GM12878 (cell line): Measurements from ENCODE around the gene APOC1. TPM values are rescaled to one million over a fixed set of nuclear protein-coding genes. Genes with fewer than 3 reads are reported as not detected.

Experiments
- ATAC-seq: fragments of 200-7000 bp; cut with Tn5 transposase; 3 replicates; pipeline ENCODE4 v1.9.1; 2020; ENCODE audit warnings: mild to moderate bottlenecking, moderate library complexity
- BruUV-seq: library from RNA; stranded (reverse); fragments of 400-500 nt; replicated peaks from 2 replicates; lab custom pipeline; 2021; lab: Mats Ljungman, UMichigan
- CTCF ChIA-PET: fragments of 300-600 bp; sonication (Branson Sonifier 250); formaldehyde crosslinking; extraction: SDS; loops from one replicate; lab custom pipeline; 2021; ENCODE audit warnings: inconsistent platforms; lab: Yijun Ruan, JAX
- POLR2A ChIA-PET: fragments of 350-600 bp; formaldehyde crosslinking; extraction: SDS; loops from one replicate; lab custom pipeline; 2021; ENCODE audit warnings: inconsistent platforms; lab: Charles Lee
- RAD21 ChIA-PET: fragments of 300-600 bp; sonication (Branson Sonifier 250); formaldehyde crosslinking; loops from one replicate; lab custom pipeline; 2023; ENCODE audit warnings: antibody characterized with exemption; ENCODE audit not compliant: unreplicated experiment; lab: Charles Lee
- SMC1A ChIA-PET: fragments of 300-600 bp; sonication (Branson Sonifier 250); formaldehyde crosslinking; loops from one replicate; lab custom pipeline; 2023; ENCODE audit not compliant: unreplicated experiment, uncharacterized antibody; lab: Charles Lee
- DNase-seq: peaks from one replicate; pipeline ENCODE4 v3.0.0-alpha.2; 2011; ENCODE audit warnings: low read depth, low spot score
- FAIRE-seq: peaks from 3 replicates; lab custom pipeline; 2011; peaks lifted over from hg19 to GRCh38; lab: Jason Lieb, UNC
- H2AFZ ChIP-seq: 2 replicates; pipeline ENCODE4 v1.6.0; 2011; ENCODE audit warnings: low read depth, low read length, control low read depth; ENCODE audit not compliant: control insufficient read depth
- H3K27ac ChIP-seq: 2 replicates; pipeline ENCODE4 v1.5.1; 2011; ENCODE audit warnings: control low read depth; ENCODE audit not compliant: control insufficient read depth, insufficient read depth
- H3K27me3 ChIP-seq, 2 experiments: replicated peaks in 1 of 2; 2 replicates each; pipeline versions ENCODE4 v1.6.0 to v1.6.1; 2011; ENCODE audit warnings: low read length in 1 of 2; ENCODE audit not compliant: control insufficient read depth in 2 of 2, insufficient read depth in 2 of 2
- H3K36me3 ChIP-seq, 2 experiments: 2 replicates each; pipeline ENCODE4 v1.5.1; 2011; ENCODE audit warnings: low read length in 1 of 2; ENCODE audit not compliant: control insufficient read depth in 2 of 2, insufficient read depth in 2 of 2
- H3K4me1 ChIP-seq: 2 replicates; pipeline ENCODE4 v1.6.1; 2011; ENCODE audit warnings: mild to moderate bottlenecking, low read length, moderate library complexity, mixed read lengths; ENCODE audit not compliant: control insufficient read depth, insufficient read depth
- H3K4me2 ChIP-seq: 2 replicates; pipeline ENCODE4 v1.6.0; 2011; ENCODE audit warnings: control low read depth; ENCODE audit not compliant: control insufficient read depth, insufficient read depth
- H3K4me3 ChIP-seq: fragments of 200-600 bp; sonication (generic); 2 replicates; pipeline ENCODE4 v1.5.1; 2016
- H3K79me2 ChIP-seq: 2 replicates; pipeline ENCODE4 v1.6.0; 2011; ENCODE audit warnings: low read length; ENCODE audit not compliant: control insufficient read depth, insufficient read depth
- H3K9ac ChIP-seq: 2 replicates; pipeline ENCODE4 v1.8.0; 2011; ENCODE audit warnings: low read length, control low read depth, mixed read lengths; ENCODE audit not compliant: control insufficient read depth, insufficient read depth
- H3K9me3 ChIP-seq: replicated peaks from 3 replicates; pipeline ENCODE4 v1.5.1; 2011; ENCODE audit warnings: mild to moderate bottlenecking, low read length; ENCODE audit not compliant: control insufficient read depth, insufficient read depth
- H4K20me1 ChIP-seq: 2 replicates; pipeline ENCODE4 v1.6.0; 2011; ENCODE audit not compliant: control insufficient read depth, insufficient read depth
- CBFB ChIP-seq: IDR thresholded peaks from 2 replicates; pipeline ENCODE4 v1.6.1; 2016; ENCODE audit warnings: antibody characterized with exemption, low read depth
- CREB1 ChIP-seq: IDR thresholded peaks from 2 replicates; pipeline ENCODE4 v1.6.1; 2012; ENCODE audit warnings: low read depth, mild to moderate bottlenecking, inconsistent platforms
- CREM ChIP-seq: IDR thresholded peaks from 2 replicates; pipeline ENCODE4 v1.6.1; 2014; ENCODE audit warnings: antibody characterized with exemption, low read depth
- GATAD2B ChIP-seq: fragments of 450-650 bp; conservative IDR thresholded peaks from 2 replicates; pipeline ENCODE4 v1.6.1; 2017; ENCODE audit warnings: low read depth, mild to moderate bottlenecking, moderate library complexity
- HDAC2 ChIP-seq: fragments of 200-600 bp; sonication (generic); IDR thresholded peaks from 2 replicates; pipeline ENCODE4 v1.6.1; 2017
- JUND ChIP-seq: IDR thresholded peaks from 2 replicates; pipeline ENCODE4 v1.6.1; 2012; ENCODE audit warnings: low read depth, mild to moderate bottlenecking, low read length, improper control_type of control experiment, moderate library complexity
- KLF5 ChIP-seq: fragments of 450-650 bp; IDR thresholded peaks from 2 replicates; pipeline ENCODE4 v1.6.1; 2014; ENCODE audit warnings: mild to moderate bottlenecking; ENCODE audit not compliant: partially characterized antibody
- LARP7 ChIP-seq: fragments of 450-650 bp; IDR thresholded peaks from 2 replicates; pipeline ENCODE4 v1.6.1; 2017; ENCODE audit warnings: mild to moderate bottlenecking
- MEF2A ChIP-seq: IDR thresholded peaks from 2 replicates; pipeline ENCODE4 v1.6.1; 2011; ENCODE audit warnings: low read depth, mild to moderate bottlenecking, low read length, moderate library complexity; ENCODE audit not compliant: insufficient read depth
- NR2C2 ChIP-seq: IDR thresholded peaks from 2 replicates; pipeline ENCODE4 v1.6.1; 2011; ENCODE audit warnings: borderline replicate concordance, low read depth; ENCODE audit not compliant: control insufficient read depth, insufficient read length
- SIX5 ChIP-seq: IDR thresholded peaks from 2 replicates; pipeline ENCODE4 v1.6.1; 2011; ENCODE audit warnings: mild to moderate bottlenecking, low read depth, low read length, moderate library complexity; ENCODE audit not compliant: severe bottlenecking
- SMAD1 ChIP-seq: fragments of 450-650 bp; IDR thresholded peaks from 2 replicates; pipeline ENCODE4 v1.6.1; 2018; ENCODE audit warnings: mild to moderate bottlenecking, low read depth; ENCODE audit not compliant: partially characterized antibody
- SREBF2 ChIP-seq: IDR thresholded peaks from 2 replicates; pipeline ENCODE4 v1.6.1; 2012; ENCODE audit warnings: mild to moderate bottlenecking, low read length
- TCF3 ChIP-seq: IDR thresholded peaks from 2 replicates; pipeline ENCODE4 v1.6.1; 2012; ENCODE audit warnings: low read depth, mild to moderate bottlenecking, low read length, borderline replicate concordance; ENCODE audit not compliant: insufficient read depth
- WRNIP1 ChIP-seq: IDR thresholded peaks from 2 replicates; pipeline ENCODE4 v1.6.1; 2011; ENCODE audit warnings: low read depth, low read length, improper control_type of control experiment, borderline replicate concordance
- ZNF622 ChIP-seq: fragments of 450-650 bp; IDR thresholded peaks from 2 replicates; pipeline ENCODE4 v1.6.1; 2017; ENCODE audit warnings: mild to moderate bottlenecking, inconsistent platforms
- WGBS: methylation state at CpG from one replicate; pipeline ENCODE4 v1.1.6; 2016; ENCODE audit warnings: low lambda C conversion rate; ENCODE audit not compliant: insufficient replicate concordance, insufficient coverage; ENCODE audit errors: missing lambda C conversion rate; 5-methylcytosine and 5-hydroxymethylcytosine counted together
- in situ Hi-C: fragments of 300-500 bp; cut with MboI; formaldehyde crosslinking; loops from 9 replicates; pipeline ENCODE4 v1.14.3; 2018; ENCODE audit warnings: mixed read lengths
- intact Hi-C: fragments of 100-400 bp; cut with micrococcal nuclease; formaldehyde crosslinking; loops from one replicate; pipeline ENCODE4 v1.14.2; 2022; ENCODE audit not compliant: unreplicated experiment
- polyA plus RNA-seq, 11 experiments: library from polyadenylated mRNA; depleted of rRNA in 4 of 11; unstranded in 6 of 11; stranded (reverse) in 5 of 11; fragments of >200 nt; fragmentation: Nextera tagmentation in 4 of 11; fragmentation: Illumina TruSeq in 1 of 11; extraction: Ambion mirVana in 4 of 11; extraction: Trizol in 1 of 11; gene quantifications; 1 replicate in 1 of 11; 2 replicates in 10 of 11; pipeline versions ENCODE4 v1.2.1 to v1.2.3, GENCODE V29; 2011 to 2016; ENCODE audit warnings: inconsistent platforms in 2 of 11, missing spikeins in 2 of 11, low read depth in 1 of 11
- total RNA-seq, 4 experiments: library from RNA; depleted of rRNA in 3 of 4; stranded (reverse); fragments of >200 nt in 3 of 4; fragmentation: Illumina TruSeq in 1 of 4; extraction: Trizol in 1 of 4; gene quantifications; 2 replicates each; pipeline versions ENCODE4 v1.2.1 to v1.2.3, GENCODE V29; 2013 to 2021
- TF ChIP-seq, protein P1 (sequence below): fragments of 450-650 bp; IDR thresholded peaks from 2 replicates; pipeline ENCODE4 v1.6.1; 2018; ENCODE audit warnings: borderline replicate concordance, mild to moderate bottlenecking; ENCODE audit not compliant: partially characterized antibody
- TF ChIP-seq, protein P2 (sequence below): fragments of 450-650 bp; IDR thresholded peaks from 2 replicates; pipeline ENCODE4 v1.6.1; 2016; ENCODE audit warnings: mild to moderate bottlenecking
- TF ChIP-seq, protein P3 (sequence below): IDR thresholded peaks from 2 replicates; pipeline ENCODE4 v1.6.1; 2012; ENCODE audit warnings: low read depth, low read length, improper control_type of control experiment

The APOC1 gene
- total and polyA plus RNA-seq, 10 of the 15 experiments (the other 5 are each of a cell fraction or from before 2014, with no cell fraction given) = 0.73 to 4.0 (median 2.6) TPM

DNA sequence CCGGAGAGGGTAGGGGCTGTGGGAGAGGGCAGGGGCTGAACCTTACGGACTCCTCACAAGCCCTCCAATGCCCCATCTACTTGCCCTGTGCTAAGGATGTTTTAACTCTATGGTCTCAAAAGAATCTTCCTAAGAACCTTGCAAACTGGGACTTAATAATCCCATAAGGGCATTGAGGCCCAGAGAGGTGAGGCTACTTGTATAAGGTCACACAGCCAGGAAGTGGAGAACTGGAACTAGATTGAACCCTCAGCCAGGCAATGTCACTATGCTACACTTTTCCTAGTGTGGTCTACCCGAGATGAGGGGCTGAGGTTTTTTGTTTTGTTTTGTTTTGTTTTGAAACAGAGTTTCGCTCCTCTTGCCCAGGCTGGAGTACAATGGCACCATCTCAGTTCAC is 17.1 kb downstream of the APOC1 start:
- in situ Hi-C loops (no loop called here), intact Hi-C loops (no loop called here)
- ATAC-seq = no peak
- no peak for FAIRE-seq
- H3K4me3 ChIP-seq = no peak overlapping the region
- H2AFZ ChIP-seq = no peak overlapping the region
- no peaks in the 10 kb centered on the region for H3K36me3 ChIP-seq
- H3K27me3 ChIP-seq = no peaks in the 10 kb centered on the region
- BruUV-seq = no TSS peak
- no peak for TF ChIP-seq CREM
- no peak for TF ChIP-seq WRNIP1
- TF ChIP-seq LARP7 = no peak
- no peak for TF ChIP-seq GATAD2B
- TF ChIP-seq, protein P1, sequence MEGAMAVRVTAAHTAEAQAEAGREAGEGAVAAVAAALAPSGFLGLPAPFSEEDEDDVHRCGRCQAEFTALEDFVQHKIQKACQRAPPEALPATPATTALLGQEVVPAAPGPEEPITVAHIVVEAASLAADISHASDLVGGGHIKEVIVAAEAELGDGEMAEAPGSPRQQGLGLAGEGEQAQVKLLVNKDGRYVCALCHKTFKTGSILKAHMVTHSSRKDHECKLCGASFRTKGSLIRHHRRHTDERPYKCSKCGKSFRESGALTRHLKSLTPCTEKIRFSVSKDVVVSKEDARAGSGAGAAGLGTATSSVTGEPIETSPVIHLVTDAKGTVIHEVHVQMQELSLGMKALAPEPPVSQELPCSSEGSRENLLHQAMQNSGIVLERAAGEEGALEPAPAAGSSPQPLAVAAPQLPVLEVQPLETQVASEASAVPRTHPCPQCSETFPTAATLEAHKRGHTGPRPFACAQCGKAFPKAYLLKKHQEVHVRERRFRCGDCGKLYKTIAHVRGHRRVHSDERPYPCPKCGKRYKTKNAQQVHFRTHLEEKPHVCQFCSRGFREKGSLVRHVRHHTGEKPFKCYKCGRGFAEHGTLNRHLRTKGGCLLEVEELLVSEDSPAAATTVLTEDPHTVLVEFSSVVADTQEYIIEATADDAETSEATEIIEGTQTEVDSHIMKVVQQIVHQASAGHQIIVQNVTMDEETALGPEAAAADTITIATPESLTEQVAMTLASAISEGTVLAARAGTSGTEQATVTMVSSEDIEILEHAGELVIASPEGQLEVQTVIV = no peak
- TF ChIP-seq, protein P2, sequence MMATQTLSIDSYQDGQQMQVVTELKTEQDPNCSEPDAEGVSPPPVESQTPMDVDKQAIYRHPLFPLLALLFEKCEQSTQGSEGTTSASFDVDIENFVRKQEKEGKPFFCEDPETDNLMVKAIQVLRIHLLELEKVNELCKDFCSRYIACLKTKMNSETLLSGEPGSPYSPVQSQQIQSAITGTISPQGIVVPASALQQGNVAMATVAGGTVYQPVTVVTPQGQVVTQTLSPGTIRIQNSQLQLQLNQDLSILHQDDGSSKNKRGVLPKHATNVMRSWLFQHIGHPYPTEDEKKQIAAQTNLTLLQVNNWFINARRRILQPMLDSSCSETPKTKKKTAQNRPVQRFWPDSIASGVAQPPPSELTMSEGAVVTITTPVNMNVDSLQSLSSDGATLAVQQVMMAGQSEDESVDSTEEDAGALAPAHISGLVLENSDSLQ = no peak
- TF ChIP-seq CREB1 = no peak
- TF ChIP-seq, protein P3, sequence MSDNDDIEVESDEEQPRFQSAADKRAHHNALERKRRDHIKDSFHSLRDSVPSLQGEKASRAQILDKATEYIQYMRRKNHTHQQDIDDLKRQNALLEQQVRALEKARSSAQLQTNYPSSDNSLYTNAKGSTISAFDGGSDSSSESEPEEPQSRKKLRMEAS = no peak
- TF ChIP-seq KLF5 = no peak
- no peak for TF ChIP-seq MEF2A
- no peak for TF ChIP-seq SMAD1
- TF ChIP-seq SIX5 = no peak
- TF ChIP-seq HDAC2 = no peak
- no peak for TF ChIP-seq NR2C2
- no peak for TF ChIP-seq CBFB
- no peak for TF ChIP-seq SREBF2
- no peak for TF ChIP-seq TCF3
- no peak for TF ChIP-seq ZNF622
- TF ChIP-seq JUND = no peak
- no peaks in the 10 kb centered on the region for H4K20me1 ChIP-seq
- POLR2A ChIA-PET = no interaction called here
- no peaks in the 10 kb centered on the region for H3K79me2 ChIP-seq
- H3K4me1 ChIP-seq = no peaks in the 10 kb centered on the region
- CTCF ChIA-PET = no interaction called here
- SMC1A ChIA-PET = no interaction called here
- no peak for DNase-seq
- RAD21 ChIA-PET = no interaction called here
- H3K9ac ChIP-seq = no peak overlapping the region
- H3K27ac ChIP-seq = no peak overlapping the region
- no peaks in the 10 kb centered on the region for H3K9me3 ChIP-seq
- WGBS = 66% methylated on average over 4 of the region's 4 CpGs
- H3K4me2 ChIP-seq = no peak overlapping the region
